Measurements from ENCODE around the gene VWA5B2.

The VWA5B2 gene

GRCh38 chr3:184236636-184237035, 7.3 kb downstream of the VWA5B2 start:
- H3K4me3 ChIP-seq (replicated peaks; ENCODE audit: low read depth, low read length): no peak overlapping the region

GRCh38 chr3:184237211-184237610, 7.8 kb downstream of the VWA5B2 start:
- no peak overlapping the region for H3K4me3 ChIP-seq (replicated peaks; ENCODE audit: low read depth, low read length)
- no peak for TF ChIP-seq CTCF (IDR thresholded peaks at IDR 0.05; ENCODE audit: low read length, missing control alignments)
- DNase-seq (ENCODE audit: low read depth): no peak

More at GRCh38 chr3:184236636-184237035, 7.3 kb downstream of the VWA5B2 start:
- no peak for TF ChIP-seq CTCF (IDR thresholded peaks at IDR 0.05; ENCODE audit: low read length, missing control alignments)
- no peak for DNase-seq (ENCODE audit: low read depth)

- DNase-seq (ENCODE audit: low read depth): no peak
- H3K4me3 ChIP-seq (replicated peaks; ENCODE audit: low read depth, low read length): no peak overlapping the region
- TF ChIP-seq CTCF (IDR thresholded peaks at IDR 0.05; ENCODE audit: low read length, missing control alignments): no peak
Measured at GRCh38 chr3:184237807-184238206, 8.4 kb downstream of the VWA5B2 start.

GRCh38 chr3:184238246-184238818, 8.9 kb downstream of the VWA5B2 start:
- DNase-seq (ENCODE audit: low read depth): no peak
- no peak for TF ChIP-seq CTCF (IDR thresholded peaks at IDR 0.05; ENCODE audit: low read length, missing control alignments)

GRCh38 chr3:184239221-184239620, 9.8 kb downstream of the VWA5B2 start:
- TF ChIP-seq CTCF (IDR thresholded peaks at IDR 0.05; ENCODE audit: low read length, missing control alignments): no peak
- DNase-seq (ENCODE audit: low read depth): no peak
- H3K4me3 ChIP-seq (replicated peaks; ENCODE audit: low read depth, low read length): no peak overlapping the region

More at GRCh38 chr3:184238246-184238818, 8.9 kb downstream of the VWA5B2 start:
- no peak overlapping the region for H3K4me3 ChIP-seq (replicated peaks; ENCODE audit: low read depth, low read length)

GRCh38 chr3:184239708-184240107, 10.3 kb downstream of the VWA5B2 start:
- no peak overlapping the region for H3K4me3 ChIP-seq (replicated peaks; ENCODE audit: low read depth, low read length)
- no peak for DNase-seq (ENCODE audit: low read depth)
- no peak for TF ChIP-seq CTCF (IDR thresholded peaks at IDR 0.05; ENCODE audit: low read length, missing control alignments)

Measured in fibroblast of pulmonary artery (primary cell).